ENCODE data around the gene CALCB. TPM values are rescaled to one million over a fixed set of nuclear protein-coding genes. Genes with fewer than 3 reads are reported as not detected.
A peak's percentile ranks its signal among the peaks of the same experiment; 100 is the strongest.

Gene CALCB
- total and polyA plus RNA-seq, 2 of the 8 experiments (the other 6 are each of a cell fraction or from before 2014, with no cell fraction given) = 3.7 to 4.2 TPM

- no peak overlapping the region for H2AK5ac ChIP-seq (ENCODE audit: low read depth, low read length)
- no peak overlapping the region for H3K23ac ChIP-seq (ENCODE audit: insufficient read length)
- H3K4me3 ChIP-seq (ENCODE audit: extremely low read depth in 1 of 4, insufficient read depth in 2 of 4, low read depth in 3 of 4, low read length in 4 of 4) = no peak overlapping the region
- H4K20me1 ChIP-seq (replicated peaks in 1 of 2; ENCODE audit: control insufficient read depth in 1 of 2, insufficient read depth in 2 of 2, low read length in 2 of 2) = no peaks in the 10 kb centered on the region
- H2BK15ac ChIP-seq (ENCODE audit: low read length) = no peak overlapping the region
- no peak overlapping the region for H3K4me2 ChIP-seq (ENCODE audit: insufficient read depth in 1 of 2, low read depth in 2 of 2, low read length in 2 of 2)
- H3K27ac ChIP-seq (ENCODE audit: low read depth, low read length) = no peak overlapping the region
- POLR2A ChIA-PET (ENCODE audit: partially characterized antibody) = no interaction called here
- 0 out of 2 replicates have a peak overlapping the region, but pooled peaks have one; percentile 22 for H2AFZ ChIP-seq (ENCODE audit: low read length)
- peaks cover 0 to 4% (median 0%) of the 10 kb centered on the region in 4 experiments; a peak in 2 of 8 replicates for H3K36me3 ChIP-seq (ENCODE audit: control insufficient read depth in 2 of 4, insufficient read depth in 4 of 4, low read length in 3 of 4)
- TF ChIP-seq, protein P1, sequence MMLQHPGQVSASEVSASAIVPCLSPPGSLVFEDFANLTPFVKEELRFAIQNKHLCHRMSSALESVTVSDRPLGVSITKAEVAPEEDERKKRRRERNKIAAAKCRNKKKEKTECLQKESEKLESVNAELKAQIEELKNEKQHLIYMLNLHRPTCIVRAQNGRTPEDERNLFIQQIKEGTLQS (IDR thresholded peaks at IDR 0.05; ENCODE audit: insufficient read depth, low read depth, low read length) = no peak
- TF ChIP-seq BCL11A (IDR thresholded peaks at IDR 0.05; ENCODE audit: low read depth in 2 of 2, low read length in 2 of 2) = no peak
- TF ChIP-seq GTF2F1 (IDR thresholded peaks at IDR 0.05; ENCODE audit: borderline replicate concordance, low read depth, low read length) = no peak
- no peak for TF ChIP-seq TAF7 (optimal IDR thresholded peaks at IDR 0.05; ENCODE audit: borderline replicate concordance, low read depth, low read length)
- TF ChIP-seq NRF1 (IDR thresholded peaks at IDR 0.05; ENCODE audit: low read depth, low read length) = no peak
- TF ChIP-seq KDM1A (IDR thresholded peaks at IDR 0.05; ENCODE audit: borderline replicate concordance, low read length) = no peak
- TF ChIP-seq RXRA (IDR thresholded peaks at IDR 0.05; ENCODE audit: insufficient read depth, low read depth, low read length) = no peak
- no peak for TF ChIP-seq POLR2AphosphoS5 (IDR thresholded peaks at IDR 0.05; ENCODE audit: low read depth, low read length)
- no peak overlapping the region for H3K18ac ChIP-seq (ENCODE audit: extremely low read depth, low read length)
- CTCF ChIA-PET (ENCODE audit: partially characterized antibody) = interaction anchor here (1.0 to 3.5 kb wide), 3 partner anchors 11 to 89 kb away, joined by 3 to 22 read pairs (median 4); partner anchors contain the start of gene CALCB
- no peak overlapping the region for H4K91ac ChIP-seq (replicated peaks; ENCODE audit: insufficient read length, low read length)
- no peak overlapping the region for H4K8ac ChIP-seq (ENCODE audit: extremely low read depth, insufficient read depth, low read length)
- no peak overlapping the region for H3K14ac ChIP-seq (ENCODE audit: insufficient read length)
- no peak overlapping the region for H2BK5ac ChIP-seq (ENCODE audit: low read depth, low read length)
- H3K9ac ChIP-seq (replicated peaks in 1 of 4; ENCODE audit: extremely low read depth in 1 of 4, low read depth in 3 of 4, low read length in 3 of 4) = no peak overlapping the region
- DNase-seq (ENCODE audit: low read depth in 1 of 2, low spot score in 2 of 2) (no peak), FAIRE-seq (no peak)
- no peak overlapping the region for H4K5ac ChIP-seq (ENCODE audit: insufficient read length, low read depth, low read length)
- H3K79me1 ChIP-seq (ENCODE audit: low read depth, low read length) = no peaks in the 10 kb centered on the region
- no peaks in the 10 kb centered on the region for H3K23me2 ChIP-seq (ENCODE audit: low read depth, low read length)
- no peak overlapping the region for H3K56ac ChIP-seq (replicated peaks; ENCODE audit: insufficient read length, low read depth, low read length)
- no peak overlapping the region for H2BK120ac ChIP-seq (replicated peaks; ENCODE audit: low read depth, low read length)
- H3K4me1 ChIP-seq (replicated peaks in 1 of 4; ENCODE audit: control insufficient read depth in 3 of 4, insufficient read depth in 4 of 4, low read length in 3 of 4) = no peaks in the 10 kb centered on the region
- H3K79me2 ChIP-seq (ENCODE audit: control insufficient read depth in 1 of 2, insufficient read depth in 2 of 2, low read length in 2 of 2) = no peaks in the 10 kb centered on the region
- H2BK12ac ChIP-seq (ENCODE audit: low read depth, low read length) = no peak overlapping the region
- no peaks in the 10 kb centered on the region for H3K9me3 ChIP-seq (ENCODE audit: insufficient read depth in 2 of 2, low read depth in 1 of 2, low read length in 1 of 2)
- no peak overlapping the region for H3K4ac ChIP-seq (replicated peaks; ENCODE audit: insufficient read length, low read depth, low read length)
- WGBS, 2 experiments (ENCODE audit: extremely low coverage in 1 of 2, insufficient coverage in 1 of 2, insufficient read length in 1 of 2, insufficient replicate concordance in 2 of 2, low coverage in 1 of 2, low lambda C conversion rate in 2 of 2, missing lambda C conversion rate in 1 of 2) = 94% methylated on average over 9 of the region's 9 CpGs; no CpG with 5 or more reads in 1 of the 2 experiments
- H2BK20ac ChIP-seq (ENCODE audit: low read length) = no peak overlapping the region
- H3K27me3 ChIP-seq (replicated peaks in 1 of 4; ENCODE audit: control insufficient read depth in 3 of 4, extremely low read depth in 1 of 4, insufficient read depth in 3 of 4, low read length in 3 of 4) = no peaks in the 10 kb centered on the region
Measured at GRCh38 chr11:15062599-15062998, 10.8 kb upstream of the CALCB start.
